Activated CD8-positive, alpha-beta memory T cell treated with anti-CD3 and anti-CD28 coated beads for 48 hours (primary cell): ENCODE measurements around the gene HOXA6.
A peak's percentile ranks its signal among the peaks of the same experiment; 100 is the strongest.

Experiments
- DNase-seq, 3 experiments: peaks; one replicate each; pipeline ENCODE4 v3.0.0-alpha.2; 2020; ENCODE audit warnings: low read depth in 2 of 3, low spot score in 2 of 3

HOXA6 gene

GRCh38 chr7:27185013-27185853, 37.7 kb upstream of the HOXA6 start, which contains the start of gene HOXA11:
HOXA11 (minus strand) TSS chr7:27185232; CDS start chr7:27185144, 88 bp downstream.
- DNase-seq = peak in 1 of 3 experiments; percentile 0

DNA sequence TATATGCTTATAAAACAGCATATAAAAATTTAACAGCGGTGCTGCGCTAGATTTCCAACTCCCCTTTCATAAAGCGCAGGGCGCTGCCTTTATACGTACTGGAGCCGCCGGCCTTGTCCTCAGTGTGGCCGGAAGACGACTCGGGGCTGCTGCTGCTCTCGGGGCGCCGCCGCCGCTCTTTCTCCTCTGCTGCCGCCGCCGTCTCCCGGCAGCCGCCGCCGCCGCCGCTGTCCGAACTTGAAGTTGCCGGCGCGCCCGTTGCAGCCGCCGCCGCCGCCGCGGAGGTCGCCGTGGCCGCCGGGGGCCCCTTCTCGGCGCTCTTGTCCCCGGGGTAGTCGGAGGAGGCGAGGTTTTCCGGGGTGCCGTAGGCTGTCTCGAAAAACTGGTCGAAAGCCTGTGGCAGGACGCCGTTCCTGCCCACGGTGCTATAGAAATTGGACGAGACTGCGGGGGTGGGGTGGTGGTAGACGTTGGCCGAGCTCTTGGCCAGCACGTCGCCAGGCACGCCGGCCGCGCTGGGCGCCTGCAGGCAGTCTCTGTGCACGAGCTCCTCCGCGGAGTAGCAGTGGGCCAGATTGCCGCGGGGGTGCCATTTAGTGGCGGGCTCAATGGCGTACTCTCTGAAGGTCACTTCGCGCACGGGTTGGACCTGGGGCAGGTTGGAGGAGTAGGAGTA, 36.9 kb upstream of the HOXA6 start:
- peak in 1 of 3 experiments; percentile 2 for DNase-seq

DNA sequence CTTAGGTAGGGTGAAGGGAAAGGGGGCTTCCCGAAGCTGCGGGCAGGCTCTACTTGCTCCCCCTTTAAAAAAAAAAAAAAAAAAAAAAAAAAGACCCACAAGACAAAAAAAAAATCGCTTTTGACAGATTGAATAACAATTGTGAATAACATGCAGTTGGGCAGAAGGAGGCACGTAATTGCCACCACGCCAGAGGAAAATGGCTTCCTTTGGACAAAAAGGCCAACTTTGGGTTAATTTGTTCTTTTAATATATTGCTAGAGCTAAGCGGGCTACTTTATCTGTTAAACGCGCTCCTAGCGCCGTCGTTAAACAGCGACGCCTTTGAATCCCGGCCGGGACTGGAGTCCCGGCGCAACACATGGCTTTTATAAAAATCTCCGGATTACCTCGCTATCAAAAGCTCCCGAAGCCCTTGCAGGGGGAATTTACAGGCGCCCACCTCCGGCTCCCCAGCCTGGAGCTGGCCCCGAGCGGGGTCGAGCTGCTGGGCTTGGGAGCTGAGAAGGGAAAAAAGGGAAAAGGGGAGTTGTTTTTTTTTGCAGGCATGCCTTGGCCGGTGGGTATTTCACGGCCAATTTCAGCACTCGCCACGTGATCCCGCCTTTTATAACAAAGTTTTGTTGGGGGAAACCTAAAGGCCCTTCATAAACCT, 36.2 kb upstream of the HOXA6 start:
- peak in 1 of 3 experiments; percentile 2 for DNase-seq

GRCh38 chr7:27182861-27183681, 35.5 kb upstream of the HOXA6 start:
- peak in 1 of 3 experiments; percentile 1 for DNase-seq

GRCh38 chr7:27182285-27182841, 34.8 kb upstream of the HOXA6 start:
- no peak for DNase-seq

- DNase-seq = no peak
Measured at GRCh38 chr7:27181795-27182275, 34.3 kb upstream of the HOXA6 start.

- no peak for DNase-seq
Measured at GRCh38 chr7:27180431-27181420, 33.2 kb upstream of the HOXA6 start.

DNA sequence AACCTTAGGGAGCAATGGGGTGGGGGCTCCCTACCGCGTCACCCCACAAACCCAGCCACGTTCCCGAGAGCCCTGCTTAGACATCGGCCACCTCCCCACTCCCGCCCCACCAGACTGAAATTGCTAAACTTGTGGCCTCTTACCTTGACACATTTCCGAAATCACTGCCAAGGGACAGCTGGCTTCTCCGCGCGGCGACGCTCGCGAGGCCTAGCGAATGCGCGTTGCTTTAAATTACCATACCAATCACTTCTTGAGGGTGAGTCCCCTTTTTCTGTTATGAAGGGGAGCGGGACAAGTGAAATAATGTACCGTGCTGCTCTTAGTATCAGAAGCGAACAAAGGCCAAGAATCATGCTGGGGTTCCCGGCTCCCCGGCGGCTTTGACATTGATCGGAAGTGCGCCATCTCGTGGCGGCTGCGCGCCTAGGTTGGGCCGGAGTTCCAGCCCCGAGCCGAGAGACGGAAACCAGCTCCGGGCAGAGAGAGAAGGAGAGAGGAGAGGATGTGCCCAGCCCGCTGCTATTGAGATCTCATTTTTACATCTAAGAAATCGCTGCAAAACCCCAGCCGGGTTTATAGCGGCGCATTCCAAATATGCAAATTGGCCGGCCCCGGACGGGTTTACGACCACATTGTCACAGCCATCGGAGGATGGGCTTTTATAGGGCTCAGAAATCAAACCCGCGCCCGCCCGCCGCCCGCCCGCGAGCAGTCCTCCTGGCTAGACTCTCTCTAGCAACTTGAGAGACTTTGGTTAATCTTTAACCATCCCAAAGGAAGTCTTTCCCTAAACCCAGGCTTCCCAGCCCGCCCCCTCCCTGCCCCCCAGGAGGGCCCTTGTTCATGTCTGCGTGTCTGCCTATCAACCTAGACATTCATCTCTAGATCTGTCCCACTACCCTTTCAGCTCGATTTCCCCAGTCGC, 32.2 kb upstream of the HOXA6 start:
- peak in 1 of 3 experiments; percentile 69 for DNase-seq

DNA sequence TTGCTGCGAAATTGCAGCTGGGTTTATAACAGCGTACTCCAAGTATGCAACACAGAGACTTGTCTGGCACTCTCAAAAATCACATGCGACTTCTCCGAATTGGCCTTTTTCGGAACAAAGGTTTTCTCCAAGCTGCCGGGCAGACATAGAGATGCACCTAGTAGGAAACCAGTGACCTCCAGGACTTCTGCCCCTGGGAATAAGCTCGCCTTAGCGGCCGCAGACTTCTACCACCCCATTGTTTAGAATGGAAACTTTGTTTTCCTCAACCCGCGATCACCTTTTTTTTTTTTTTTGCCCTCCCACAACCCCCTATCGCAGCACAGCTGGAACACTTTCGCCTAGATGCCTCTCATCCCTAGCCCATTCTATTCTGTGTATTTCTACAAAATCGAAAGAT, 31.5 kb upstream of the HOXA6 start:
- no peak for DNase-seq

DNA sequence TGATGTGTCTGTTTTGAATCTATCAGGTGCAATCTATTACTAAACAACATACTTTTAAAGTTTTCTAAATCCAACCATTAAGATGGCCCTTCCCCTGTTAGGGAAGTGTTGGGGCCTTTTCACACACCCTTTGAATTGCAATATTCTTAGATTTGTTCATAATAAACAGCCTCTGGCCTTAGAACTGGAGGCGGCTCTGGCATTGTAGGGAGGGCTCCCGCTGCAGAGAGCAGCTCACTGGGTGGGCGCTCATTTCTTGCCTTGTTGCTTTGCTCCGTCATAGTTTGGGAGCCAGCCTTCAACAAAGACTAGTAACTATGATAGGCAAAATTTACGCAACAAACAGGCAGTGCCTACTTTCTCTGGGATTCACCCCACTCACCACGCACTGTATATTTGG, 30.8 kb upstream of the HOXA6 start:
- DNase-seq = no peak

DNA sequence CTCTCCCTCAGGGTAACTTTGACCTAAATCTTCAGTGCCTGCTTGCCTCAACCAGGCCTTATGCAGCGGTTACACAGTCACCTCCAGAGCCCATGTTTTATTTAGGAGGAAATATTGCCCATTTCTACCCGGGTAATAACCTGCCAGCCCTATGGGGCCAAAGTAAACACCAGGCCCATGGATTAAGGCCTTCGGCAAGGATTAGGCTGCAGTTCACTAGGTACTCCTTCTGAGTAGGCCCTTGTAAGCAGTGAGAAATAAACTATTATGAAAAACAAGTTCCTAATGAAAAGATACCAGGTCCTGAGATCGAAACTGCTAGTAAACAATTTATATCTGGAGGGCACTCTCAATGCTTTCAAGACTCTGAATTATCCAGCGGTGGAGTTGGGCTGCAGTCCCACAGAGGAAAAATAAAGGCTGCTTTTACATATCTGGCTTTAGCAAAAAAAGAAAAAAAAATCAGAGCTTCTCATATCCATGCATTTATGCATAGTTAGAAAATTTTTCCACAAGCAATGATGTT, 30.3 kb upstream of the HOXA6 start:
- DNase-seq = no peak

GRCh38 chr7:27176962-27177794, 29.6 kb upstream of the HOXA6 start:
- DNase-seq = no peak

GRCh38 chr7:27176524-27176845, 28.9 kb upstream of the HOXA6 start:
- DNase-seq = no peak

GRCh38 chr7:27175626-27176523, 28.3 kb upstream of the HOXA6 start:
- DNase-seq = no peak

DNA sequence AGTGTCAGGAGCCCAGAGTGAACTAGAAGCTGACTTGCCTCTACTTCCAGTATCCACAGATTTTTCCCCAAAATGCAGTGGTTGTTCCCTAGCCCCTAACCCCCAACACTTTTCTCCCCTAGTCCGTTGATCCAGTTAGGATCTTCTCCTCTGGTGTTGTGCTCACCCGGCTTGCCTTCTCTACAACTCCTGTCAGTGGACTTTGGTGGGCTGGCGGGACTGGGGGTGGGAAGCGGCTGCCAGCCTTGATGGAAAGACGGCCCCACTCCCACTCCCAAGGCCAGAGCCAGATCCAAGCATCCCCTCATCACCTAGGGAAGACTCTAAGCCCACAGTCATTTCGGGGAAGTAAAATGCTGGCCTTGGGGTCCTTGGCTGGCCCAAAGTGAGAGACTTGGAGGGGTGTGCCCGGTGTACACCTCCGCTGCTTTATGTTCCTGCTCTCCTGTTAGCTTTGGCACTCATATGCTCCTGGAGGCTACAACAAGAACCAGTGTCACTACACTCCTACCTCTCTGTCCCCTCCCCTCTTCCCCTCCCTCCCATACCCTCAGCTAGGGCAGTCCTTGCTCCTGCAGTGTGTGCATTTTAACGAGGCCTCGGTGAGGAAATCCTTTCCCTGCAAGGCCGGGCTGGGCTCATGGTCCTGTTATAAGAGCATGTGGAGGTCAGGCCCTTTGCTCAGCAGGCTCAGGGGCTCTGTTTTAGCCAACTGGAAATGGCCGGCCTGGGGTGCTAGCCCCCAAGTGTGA, 27.5 kb upstream of the HOXA6 start:
- DNase-seq = no peak
